ENCODE measurements around the gene COX7A1. TPM values are rescaled to one million over a fixed set of nuclear protein-coding genes. Genes with fewer than 3 reads are reported as not detected.
A peak's percentile ranks its signal among the peaks of the same experiment; 100 is the strongest.

Gene COX7A1
- total and polyA plus RNA-seq, 7 donors, result 11.3 to 88.5 (median 43.0) TPM

DNA sequence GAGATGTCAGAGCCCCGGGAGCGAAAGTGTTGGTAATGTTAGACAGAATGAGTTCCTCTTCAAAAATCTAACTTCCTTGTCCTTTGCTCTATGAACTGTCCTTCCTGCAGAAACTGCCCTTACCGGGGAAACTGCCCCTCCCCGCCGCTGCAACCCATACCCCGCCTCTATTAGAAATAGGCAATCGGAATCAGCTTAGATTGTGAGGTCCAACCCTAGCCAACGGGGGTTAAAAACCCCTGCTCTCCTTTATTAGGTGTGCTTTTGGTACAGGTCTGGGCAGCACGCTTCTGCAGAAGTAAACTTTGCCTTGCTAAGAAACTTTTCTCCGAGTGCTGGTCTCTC lies 23.9 kb downstream of the COX7A1 start:
- Histone ChIP-seq H3K27ac (peak overlapping the region; percentile 79 to 91 (median 88)), H3K4me1 (peaks cover 0 to 18% (median 14%) of the 10 kb centered on the region in 4 donors), H3K4me3 (peak overlapping the region; percentile 25 to 49 (median 48)), H3K27me3 (no peaks in the 10 kb centered on the region), H3K9me3 (no peaks in the 10 kb centered on the region), H3K36me3 (peaks cover 4 to 28% (median 18%) of the 10 kb centered on the region in 4 donors)
- intact Hi-C loops (cut with DNase I), result loop anchor here (5.0 kb wide), 1 partner anchor 249 kb away; the partner anchor contains the start of gene ZFP14
- WGBS, 2 donors, result 5 to 13% methylated on average over 10 of the region's 10 CpGs
- no peak for DNase-seq
- no peak for TF ChIP-seq EP300 (IDR thresholded peaks at IDR 0.05)
- TF ChIP-seq, protein P1, sequence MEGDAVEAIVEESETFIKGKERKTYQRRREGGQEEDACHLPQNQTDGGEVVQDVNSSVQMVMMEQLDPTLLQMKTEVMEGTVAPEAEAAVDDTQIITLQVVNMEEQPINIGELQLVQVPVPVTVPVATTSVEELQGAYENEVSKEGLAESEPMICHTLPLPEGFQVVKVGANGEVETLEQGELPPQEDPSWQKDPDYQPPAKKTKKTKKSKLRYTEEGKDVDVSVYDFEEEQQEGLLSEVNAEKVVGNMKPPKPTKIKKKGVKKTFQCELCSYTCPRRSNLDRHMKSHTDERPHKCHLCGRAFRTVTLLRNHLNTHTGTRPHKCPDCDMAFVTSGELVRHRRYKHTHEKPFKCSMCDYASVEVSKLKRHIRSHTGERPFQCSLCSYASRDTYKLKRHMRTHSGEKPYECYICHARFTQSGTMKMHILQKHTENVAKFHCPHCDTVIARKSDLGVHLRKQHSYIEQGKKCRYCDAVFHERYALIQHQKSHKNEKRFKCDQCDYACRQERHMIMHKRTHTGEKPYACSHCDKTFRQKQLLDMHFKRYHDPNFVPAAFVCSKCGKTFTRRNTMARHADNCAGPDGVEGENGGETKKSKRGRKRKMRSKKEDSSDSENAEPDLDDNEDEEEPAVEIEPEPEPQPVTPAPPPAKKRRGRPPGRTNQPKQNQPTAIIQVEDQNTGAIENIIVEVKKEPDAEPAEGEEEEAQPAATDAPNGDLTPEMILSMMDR (IDR thresholded peaks at IDR 0.05), result no peak
- TF ChIP-seq POLR2AphosphoS5 (IDR thresholded peaks at IDR 0.05), result no peak
- no peak for TF ChIP-seq POLR2A (IDR thresholded peaks at IDR 0.05)

GRCh38 chr19:36125557-36125956 lies 26.7 kb downstream of the COX7A1 start:
- WGBS, 2 donors, result 80 to 89% methylated on average over 9 of the region's 9 CpGs
- H3K4me3 ChIP-seq, result no peak overlapping the region
- H3K27me3 ChIP-seq, result no peaks in the 10 kb centered on the region
- TF ChIP-seq EP300 (IDR thresholded peaks at IDR 0.05) (no peak), POLR2AphosphoS5 (IDR thresholded peaks at IDR 0.05) (no peak)
- TF ChIP-seq, protein P1 (IDR thresholded peaks at IDR 0.05), result no peak
- peaks cover 0 to 18% (median 14%) of the 10 kb centered on the region in 4 donors for H3K4me1 ChIP-seq
- H3K36me3 ChIP-seq, result peaks cover 4 to 56% (median 26%) of the 10 kb centered on the region in 4 donors
- no peak overlapping the region for H3K27ac ChIP-seq
- no peak for DNase-seq
- no peaks in the 10 kb centered on the region for H3K9me3 ChIP-seq
- intact Hi-C loops (cut with DNase I), result loop anchor here (5.0 kb wide), 1 partner anchor 252 kb away; the partner anchor contains the start of gene ZFP14

- Histone ChIP-seq H3K27ac (no peak overlapping the region), H3K9me3 (no peaks in the 10 kb centered on the region), H3K36me3 (peaks cover 11 to 94% (median 46%) of the 10 kb centered on the region in 4 donors), H3K4me1 (peaks cover 0 to 13% (median 8%) of the 10 kb centered on the region in 4 donors), H3K4me3 (no peak overlapping the region), H3K27me3 (no peaks in the 10 kb centered on the region)
- TF ChIP-seq EP300 (IDR thresholded peaks at IDR 0.05) (no peak), POLR2A (IDR thresholded peaks at IDR 0.05) (no peak), POLR2AphosphoS5 (IDR thresholded peaks at IDR 0.05) (no peak)
- TF ChIP-seq, protein P1 (IDR thresholded peaks at IDR 0.05), result no peak
- intact Hi-C loops (cut with DNase I), result no loop called here
- WGBS, 2 donors, result 89 to 93% methylated on average over 49 of the region's 49 CpGs
- DNase-seq, result no peak
Measured at GRCh38 chr19:36121486-36122124, 30.6 kb downstream of the COX7A1 start.

GRCh38 chr19:36120984-36121358 lies 31.3 kb downstream of the COX7A1 start:
- no peaks in the 10 kb centered on the region for H3K9me3 ChIP-seq
- no peak overlapping the region for H3K4me3 ChIP-seq
- TF ChIP-seq, protein P1 (IDR thresholded peaks at IDR 0.05), result no peak
- TF ChIP-seq POLR2AphosphoS5 (IDR thresholded peaks at IDR 0.05) (no peak), POLR2A (IDR thresholded peaks at IDR 0.05) (no peak), EP300 (IDR thresholded peaks at IDR 0.05) (no peak)
- no peak overlapping the region for H3K27ac ChIP-seq
- no peaks in the 10 kb centered on the region for H3K27me3 ChIP-seq
- peaks cover 11 to 96% (median 46%) of the 10 kb centered on the region in 4 donors for H3K36me3 ChIP-seq
- H3K4me1 ChIP-seq, result peaks cover 0 to 20% (median 15%) of the 10 kb centered on the region in 4 donors
- intact Hi-C loops (cut with DNase I), result no loop called here
- 93 to 94% methylated on average over 18 of the region's 18 CpGs for WGBS, 2 donors
- no peak for DNase-seq
